ENCODE measurements around the gene SCN4B.

SCN4B gene

DNA sequence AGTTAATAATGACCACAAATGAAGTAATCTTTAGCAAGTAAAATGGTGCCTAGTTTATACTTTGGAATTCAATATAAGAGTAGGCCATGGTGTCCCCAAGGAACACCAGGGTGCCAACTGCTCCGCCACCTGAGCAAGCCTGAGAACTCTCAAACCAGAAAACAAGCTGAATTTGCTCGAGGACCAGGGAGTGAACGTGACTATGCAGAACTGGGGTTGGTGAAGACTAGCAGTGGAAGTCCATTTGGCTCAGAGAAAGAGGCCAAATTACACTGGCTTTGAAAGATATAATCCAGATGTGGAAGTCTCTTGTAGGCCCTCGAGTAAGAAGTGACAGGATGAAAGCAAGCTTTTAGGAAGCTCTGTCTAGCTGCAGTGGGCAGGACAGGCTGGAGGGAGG is 57.1 kb downstream of the SCN4B start:
- H3K79me1 ChIP-seq (ENCODE audit: low read length), result no peaks in the 10 kb centered on the region
- no peak overlapping the region for H3K4me3 ChIP-seq (ENCODE audit: low read depth, low read length)
- H4K91ac ChIP-seq (ENCODE audit: low read depth, low read length), result no peak overlapping the region
- H2BK5ac ChIP-seq (ENCODE audit: low read depth, low read length, poor library complexity), result no peak overlapping the region
- no peak overlapping the region for H3K27ac ChIP-seq (ENCODE audit: low read depth, low read length)
- H3K79me2 ChIP-seq (ENCODE audit: control insufficient read depth, insufficient read depth, low read length, poor library complexity), result no peaks in the 10 kb centered on the region
- H4K12ac ChIP-seq (ENCODE audit: low read depth, low read length), result no peak overlapping the region
- DNase-seq, result no peak
- no peak overlapping the region for H2AFZ ChIP-seq (ENCODE audit: insufficient read depth, low read length, poor library complexity)
- no peaks in the 10 kb centered on the region for H3K36me3 ChIP-seq (ENCODE audit: control insufficient read depth in 1 of 2, insufficient read depth in 2 of 2, low read length in 2 of 2)
- H3K4me1 ChIP-seq (ENCODE audit: control insufficient read depth in 1 of 2, insufficient read depth in 2 of 2, low read length in 2 of 2), result no peaks in the 10 kb centered on the region
- no peak overlapping the region for H3K9ac ChIP-seq (ENCODE audit: low read length)
- no peak overlapping the region for H4K8ac ChIP-seq (ENCODE audit: low read depth, low read length)
- no peak overlapping the region for H2BK120ac ChIP-seq (ENCODE audit: insufficient read depth, low read length, poor library complexity)
- H3K9me3 ChIP-seq (ENCODE audit: insufficient read depth, low read depth, low read length), result no peaks in the 10 kb centered on the region
- H3K23ac ChIP-seq (ENCODE audit: low read length), result no peak overlapping the region
- H2AK5ac ChIP-seq (ENCODE audit: low read length), result no peak overlapping the region
- H3K4me2 ChIP-seq (ENCODE audit: low read length), result no peak overlapping the region
- H3K4ac ChIP-seq (ENCODE audit: low read depth, low read length), result no peak overlapping the region
- no peaks in the 10 kb centered on the region for H3K27me3 ChIP-seq (ENCODE audit: insufficient read depth, low read length)
- no peak overlapping the region for H3K18ac ChIP-seq (ENCODE audit: low read length)
- no peak overlapping the region for H2BK12ac ChIP-seq (ENCODE audit: low read length)
- no CpG with 5 or more reads among the region's 4 CpGs for WGBS (ENCODE audit: extremely low coverage, insufficient coverage, insufficient read length)
- no peak overlapping the region for H3K14ac ChIP-seq (ENCODE audit: low read length)

DNA sequence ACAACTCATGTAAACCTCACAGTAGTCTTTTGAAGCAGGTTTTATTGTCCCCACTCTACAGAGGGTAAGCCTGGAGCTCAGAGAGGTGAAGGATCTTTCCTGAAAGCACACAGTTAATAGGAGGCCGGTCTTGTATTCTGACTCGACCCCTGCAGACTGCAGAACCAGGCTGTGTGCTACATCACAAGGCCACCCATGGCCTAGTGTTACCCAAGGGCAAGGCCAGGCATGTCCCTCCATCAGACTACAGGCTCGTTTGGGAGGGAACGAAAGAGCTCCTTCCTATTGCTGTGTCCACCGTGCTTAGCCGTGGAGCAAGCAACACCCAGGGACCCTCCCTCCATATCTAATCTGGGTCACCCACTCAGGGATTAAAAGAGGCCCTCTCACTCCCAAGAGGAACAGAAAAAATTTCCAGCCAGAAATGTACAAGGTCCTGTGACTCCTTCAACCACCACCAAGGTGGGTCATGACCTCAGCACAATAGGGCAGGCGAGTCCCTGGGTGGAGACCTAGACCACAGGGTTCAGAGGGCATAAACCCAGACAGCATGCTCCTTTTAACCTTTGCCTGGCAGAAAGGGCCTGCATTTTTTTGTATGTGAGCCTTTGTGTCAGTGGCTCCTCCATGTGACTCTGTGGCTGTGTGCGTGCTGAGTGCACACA is 59.6 kb downstream of the SCN4B start:
- no peak overlapping the region for H3K9ac ChIP-seq (ENCODE audit: low read length)
- H3K4ac ChIP-seq (ENCODE audit: low read depth, low read length), result no peak overlapping the region
- no peaks in the 10 kb centered on the region for H3K27me3 ChIP-seq (ENCODE audit: insufficient read depth, low read length)
- no CpG with 5 or more reads among the region's 8 CpGs for WGBS (ENCODE audit: extremely low coverage, insufficient coverage, insufficient read length)
- no peaks in the 10 kb centered on the region for H3K79me1 ChIP-seq (ENCODE audit: low read length)
- H3K18ac ChIP-seq (ENCODE audit: low read length), result no peak overlapping the region
- H4K91ac ChIP-seq (ENCODE audit: low read depth, low read length), result no peak overlapping the region
- H3K4me2 ChIP-seq (ENCODE audit: low read length), result no peak overlapping the region
- no peak overlapping the region for H2AFZ ChIP-seq (ENCODE audit: insufficient read depth, low read length, poor library complexity)
- H3K9me3 ChIP-seq (ENCODE audit: insufficient read depth, low read depth, low read length), result no peaks in the 10 kb centered on the region
- H3K4me3 ChIP-seq (ENCODE audit: low read depth, low read length), result no peak overlapping the region
- no peaks in the 10 kb centered on the region for H3K36me3 ChIP-seq (ENCODE audit: control insufficient read depth in 1 of 2, insufficient read depth in 2 of 2, low read length in 2 of 2)
- H4K8ac ChIP-seq (ENCODE audit: low read depth, low read length), result no peak overlapping the region
- no peak overlapping the region for H2AK5ac ChIP-seq (ENCODE audit: low read length)
- no peak overlapping the region for H3K27ac ChIP-seq (ENCODE audit: low read depth, low read length)
- no peak overlapping the region for H2BK12ac ChIP-seq (ENCODE audit: low read length)
- H3K14ac ChIP-seq (ENCODE audit: low read length), result no peak overlapping the region
- no peaks in the 10 kb centered on the region for H3K4me1 ChIP-seq (ENCODE audit: control insufficient read depth in 1 of 2, insufficient read depth in 2 of 2, low read length in 2 of 2)
- H4K12ac ChIP-seq (ENCODE audit: low read depth, low read length), result no peak overlapping the region
- H3K79me2 ChIP-seq (ENCODE audit: control insufficient read depth, insufficient read depth, low read length, poor library complexity), result no peaks in the 10 kb centered on the region
- no peak for DNase-seq
- H3K23ac ChIP-seq (ENCODE audit: low read length), result no peak overlapping the region
- H2BK5ac ChIP-seq (ENCODE audit: low read depth, low read length, poor library complexity), result peak overlapping the region; percentile 0
- H2BK120ac ChIP-seq (ENCODE audit: insufficient read depth, low read length, poor library complexity), result no peak overlapping the region

DNA sequence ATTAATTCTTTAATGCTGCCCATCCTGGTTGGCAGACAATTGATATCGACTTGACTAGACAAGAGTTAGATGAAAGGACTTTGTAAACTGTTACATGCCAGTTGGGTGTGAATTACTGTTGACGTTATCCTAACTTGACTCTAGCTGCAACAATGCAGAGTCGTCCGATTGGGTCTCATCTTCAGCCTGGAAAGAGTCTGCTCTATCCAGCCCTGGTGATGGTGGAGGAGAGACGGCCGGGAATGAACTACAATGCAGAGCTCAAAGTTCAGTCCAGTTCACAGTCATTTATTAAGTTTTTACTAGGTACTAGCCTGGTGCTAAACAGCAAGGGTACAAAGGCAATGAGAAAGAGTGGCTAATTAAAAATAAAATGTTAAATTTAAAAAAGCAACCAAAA is 60.9 kb downstream of the SCN4B start:
- Histone ChIP-seq H3K14ac (ENCODE audit: low read length) (no peak overlapping the region), H4K8ac (ENCODE audit: low read depth, low read length) (no peak overlapping the region), H3K27ac (ENCODE audit: low read depth, low read length) (no peak overlapping the region), H3K23ac (ENCODE audit: low read length) (no peak overlapping the region), H3K4me2 (ENCODE audit: low read length) (no peak overlapping the region), H3K27me3 (ENCODE audit: insufficient read depth, low read length) (no peaks in the 10 kb centered on the region), H2AK5ac (ENCODE audit: low read length) (no peak overlapping the region), H3K4me1 (ENCODE audit: control insufficient read depth in 1 of 2, insufficient read depth in 2 of 2, low read length in 2 of 2) (no peaks in the 10 kb centered on the region), H2AFZ (ENCODE audit: insufficient read depth, low read length, poor library complexity) (no peak overlapping the region), H3K9ac (ENCODE audit: low read length) (no peak overlapping the region), H2BK5ac (ENCODE audit: low read depth, low read length, poor library complexity) (no peak overlapping the region), H3K4ac (ENCODE audit: low read depth, low read length) (no peak overlapping the region), H3K36me3 (ENCODE audit: control insufficient read depth in 1 of 2, insufficient read depth in 2 of 2, low read length in 2 of 2) (no peaks in the 10 kb centered on the region), H3K4me3 (ENCODE audit: low read depth, low read length) (no peak overlapping the region), H3K79me1 (ENCODE audit: low read length) (no peaks in the 10 kb centered on the region), H2BK120ac (ENCODE audit: insufficient read depth, low read length, poor library complexity) (no peak overlapping the region), H4K12ac (ENCODE audit: low read depth, low read length) (no peak overlapping the region), H3K18ac (ENCODE audit: low read length) (no peak overlapping the region), H3K9me3 (ENCODE audit: insufficient read depth, low read depth, low read length) (peaks cover 9% of the 10 kb centered on the region), H2BK12ac (ENCODE audit: low read length) (no peak overlapping the region), H4K91ac (ENCODE audit: low read depth, low read length) (no peak overlapping the region), H3K79me2 (ENCODE audit: control insufficient read depth, insufficient read depth, low read length, poor library complexity) (no peaks in the 10 kb centered on the region)
- WGBS (ENCODE audit: extremely low coverage, insufficient coverage, insufficient read length), result no CpG with 5 or more reads among the region's 6 CpGs
- no peak for DNase-seq

DNA sequence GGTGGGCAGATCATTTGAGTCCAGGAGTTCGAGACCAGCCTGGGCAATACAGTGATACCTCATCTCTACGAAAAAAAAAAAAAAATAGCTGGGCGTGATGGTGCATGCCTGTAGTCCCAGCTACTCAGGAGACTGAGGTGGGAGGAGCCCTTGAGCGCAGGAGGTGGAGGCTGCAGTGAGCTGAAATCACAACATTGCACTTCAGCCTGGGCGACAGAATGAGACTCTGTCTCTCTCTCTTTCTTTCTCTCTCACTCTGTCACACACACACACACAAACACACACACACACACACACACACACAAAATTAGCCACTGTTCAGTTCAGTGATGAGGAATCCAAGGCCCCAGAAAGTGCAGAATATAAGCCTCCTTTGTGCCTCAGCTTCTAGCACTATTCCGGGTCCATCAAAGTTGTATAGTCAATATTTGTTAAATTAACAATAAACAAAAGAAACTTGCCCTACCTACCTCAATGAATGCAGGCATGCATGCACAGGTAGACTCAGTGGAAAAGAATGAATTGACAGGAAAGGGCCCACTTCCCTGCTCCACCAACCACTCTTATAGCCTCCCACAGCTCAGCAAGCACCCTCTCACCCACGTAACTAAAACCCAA is 62.0 kb downstream of the SCN4B start:
- Histone ChIP-seq H3K79me2 (ENCODE audit: control insufficient read depth, insufficient read depth, low read length, poor library complexity) (no peaks in the 10 kb centered on the region), H2BK120ac (ENCODE audit: insufficient read depth, low read length, poor library complexity) (no peak overlapping the region), H3K9ac (ENCODE audit: low read length) (no peak overlapping the region), H2AK5ac (ENCODE audit: low read length) (no peak overlapping the region), H2BK12ac (ENCODE audit: low read length) (no peak overlapping the region), H3K36me3 (ENCODE audit: control insufficient read depth in 1 of 2, insufficient read depth in 2 of 2, low read length in 2 of 2) (no peaks in the 10 kb centered on the region), H3K4ac (ENCODE audit: low read depth, low read length) (no peak overlapping the region), H3K18ac (ENCODE audit: low read length) (no peak overlapping the region), H2AFZ (ENCODE audit: insufficient read depth, low read length, poor library complexity) (no peak overlapping the region), H4K12ac (ENCODE audit: low read depth, low read length) (no peak overlapping the region), H3K27me3 (ENCODE audit: insufficient read depth, low read length) (no peaks in the 10 kb centered on the region), H3K4me1 (ENCODE audit: control insufficient read depth in 1 of 2, insufficient read depth in 2 of 2, low read length in 2 of 2) (no peaks in the 10 kb centered on the region), H3K23ac (ENCODE audit: low read length) (no peak overlapping the region), H4K91ac (ENCODE audit: low read depth, low read length) (no peak overlapping the region), H3K27ac (ENCODE audit: low read depth, low read length) (no peak overlapping the region), H3K4me3 (ENCODE audit: low read depth, low read length) (no peak overlapping the region), H4K8ac (ENCODE audit: low read depth, low read length) (no peak overlapping the region), H3K4me2 (ENCODE audit: low read length) (no peak overlapping the region), H3K9me3 (ENCODE audit: insufficient read depth, low read depth, low read length) (peaks cover 12% of the 10 kb centered on the region), H3K14ac (ENCODE audit: low read length) (no peak overlapping the region), H2BK5ac (ENCODE audit: low read depth, low read length, poor library complexity) (no peak overlapping the region), H3K79me1 (ENCODE audit: low read length) (no peaks in the 10 kb centered on the region)
- no peak for DNase-seq
- no CpG with 5 or more reads among the region's 7 CpGs for WGBS (ENCODE audit: extremely low coverage, insufficient coverage, insufficient read length)

All from trophoblast cell (in vitro differentiated cells and primary cell).